Transverse colon (tissue), 3 donors: Measurements from ENCODE around the gene SLC2A9.

Experiments
- CTCF ChIP-seq, 5 experiments: fragments of 200-600 bp in 3 of 5; fragments of 450-650 bp in 2 of 5; sonication (generic) in 3 of 5; IDR thresholded peaks; 1 replicate in 2 of 5; 2 replicates in 3 of 5; pipeline ENCODE4 v1.5.1; 2016 to 2017; ENCODE audit warnings: antibody characterized with exemption in 5 of 5, inconsistent platforms in 3 of 5, mild to moderate bottlenecking in 2 of 5, moderate library complexity in 1 of 5
- EP300 ChIP-seq: sonication (generic); formaldehyde crosslinking; IDR thresholded peaks from one replicate; pipeline ENCODE4 v1.6.1; 2017; ENCODE audit warnings: antibody characterized with exemption, low read depth

GRCh38 chr4:10008609-10009005 lies 12.7 kb downstream of the SLC2A9 start:
- no peak for TF ChIP-seq CTCF (IDR thresholded peaks at IDR 0.05)
- no peak for TF ChIP-seq EP300
